ENCODE data around the gene DNMT1.
A peak's percentile ranks its signal among the peaks of the same experiment; 100 is the strongest.
"Not testable (repeated sequence)": the region's sequence is repeated elsewhere in the genome, so short reads cannot be mapped to it uniquely, and the experiment has no call there.

DNMT1 gene

DNA sequence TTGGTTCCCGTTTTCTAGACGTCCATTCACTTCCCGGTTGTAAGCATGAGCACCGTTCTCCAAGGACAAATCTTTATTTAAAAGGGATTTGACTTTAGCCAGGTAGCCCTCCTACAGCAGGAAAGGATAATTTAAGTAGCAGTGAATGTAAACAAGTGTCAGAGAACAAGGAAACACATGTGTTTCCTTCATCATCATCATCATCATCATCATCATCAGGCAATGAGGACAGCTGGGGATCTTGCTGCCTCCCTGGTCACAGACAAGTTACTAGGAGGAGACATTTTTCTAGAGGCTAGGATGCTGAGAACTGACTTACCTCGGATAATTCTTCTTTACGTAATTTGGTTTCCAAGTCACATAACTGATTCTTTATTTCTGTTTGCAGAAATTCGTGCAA, 14.3 kb downstream of the DNMT1 start:
- DNase-seq, result no peak

DNA sequence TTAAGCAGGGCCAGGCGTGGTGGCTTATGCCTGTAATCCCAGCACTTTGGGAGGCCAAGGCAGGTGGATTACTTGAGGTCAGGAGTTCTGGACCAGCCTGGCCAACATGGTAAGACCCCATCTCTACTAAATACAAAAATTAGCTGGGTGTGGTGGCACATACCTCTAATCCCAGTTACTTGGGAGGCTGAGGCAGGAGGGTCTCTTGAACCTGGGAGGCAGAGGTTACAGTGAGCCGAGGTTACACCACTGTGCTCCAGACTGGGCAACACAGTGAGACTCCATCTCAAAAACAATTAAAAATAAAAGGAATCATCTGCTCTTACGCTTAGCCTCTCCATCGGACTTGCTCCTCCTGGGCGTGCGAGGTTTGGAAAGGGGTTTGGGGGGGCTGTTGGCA, 14.7 kb downstream of the DNMT1 start:
- DNase-seq, result not testable (repeated sequence)

DNA sequence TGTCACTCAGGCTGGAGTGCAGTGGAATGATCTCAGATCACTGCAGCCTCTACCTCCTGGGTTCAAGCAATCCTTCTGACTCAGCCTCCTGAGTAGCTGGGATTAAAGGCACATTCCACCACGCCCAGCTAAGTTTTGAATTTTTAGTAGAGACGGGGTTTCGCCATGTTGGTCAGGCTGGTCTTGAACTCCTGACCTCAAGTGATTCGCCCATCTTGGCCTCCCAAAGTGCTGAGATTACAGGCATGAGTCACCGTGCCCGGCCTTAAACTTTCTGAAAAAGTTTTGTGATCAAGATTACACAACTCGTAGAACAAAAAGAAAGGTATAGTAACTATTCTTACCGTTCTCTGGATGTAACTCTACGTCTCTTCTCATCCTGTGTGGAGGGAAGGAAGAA, 21.2 kb downstream of the DNMT1 start:
- no peak for DNase-seq

DNA sequence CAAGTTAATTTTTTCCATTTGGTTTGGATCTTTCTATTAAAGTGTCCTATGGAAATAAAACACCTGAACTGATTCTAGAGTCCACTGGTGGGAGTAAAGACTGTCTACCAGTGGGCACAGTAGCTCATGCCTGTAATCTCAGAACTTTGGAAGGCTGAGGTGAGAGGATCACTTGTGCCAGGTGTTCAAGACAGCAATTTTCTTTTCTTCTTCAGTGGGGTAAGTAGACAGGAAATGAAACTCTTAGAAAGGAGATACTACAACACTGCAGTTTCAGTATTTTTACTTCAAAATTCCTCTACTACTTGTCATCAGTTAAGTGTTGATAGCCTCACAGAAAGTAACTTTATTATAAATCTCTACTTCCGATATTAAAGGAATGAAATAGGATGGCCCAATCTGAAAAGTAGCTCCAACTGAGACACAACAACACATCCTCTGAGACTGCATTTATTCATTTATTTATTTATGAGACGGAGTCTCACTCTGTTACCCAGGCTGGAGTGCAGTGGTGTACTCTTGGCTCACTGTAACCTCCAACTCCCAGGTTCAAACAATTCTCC, 26.3 kb downstream of the DNMT1 start:
- no peak for DNase-seq

DNA sequence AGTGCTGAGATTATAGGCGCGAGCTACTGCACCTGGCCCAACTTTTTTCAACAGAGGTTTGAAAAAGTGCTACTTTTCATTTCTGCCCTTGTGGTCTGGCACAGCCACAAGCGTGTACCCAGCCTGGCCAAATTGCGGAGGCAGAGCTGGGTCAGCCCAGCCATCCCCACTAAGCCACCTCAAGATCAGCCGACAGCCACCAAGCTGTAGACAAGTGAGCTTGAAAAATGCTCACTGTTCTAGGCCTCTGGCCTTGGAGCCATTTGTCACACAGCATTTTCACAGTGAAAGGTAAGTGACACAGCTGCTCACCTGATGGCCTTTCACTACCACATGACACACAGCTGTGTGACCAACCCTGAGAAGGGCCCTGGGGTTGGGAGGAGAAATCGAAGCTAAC, 27.3 kb downstream of the DNMT1 start:
- no peak for DNase-seq

DNA sequence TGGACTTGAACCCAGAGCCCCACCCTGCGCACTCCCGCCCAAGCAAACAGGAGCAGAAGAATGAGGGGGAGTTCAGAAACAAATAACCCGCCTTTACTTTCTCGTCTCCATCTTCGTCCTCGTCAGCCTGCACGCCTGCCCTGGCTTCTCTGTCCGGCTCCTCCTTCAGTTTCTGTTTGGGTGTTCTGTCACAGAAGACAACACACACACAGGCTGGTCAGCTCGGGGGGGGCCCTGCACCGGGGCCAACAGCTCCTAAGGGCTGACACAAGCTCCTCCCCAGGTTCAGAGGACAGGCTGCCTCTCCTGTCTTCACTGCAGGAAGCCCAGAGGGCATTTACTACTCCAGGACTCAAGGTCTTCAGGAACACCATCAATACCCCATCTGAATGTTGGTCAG, 28.3 kb downstream of the DNMT1 start:
- not testable (repeated sequence) for DNase-seq

DNA sequence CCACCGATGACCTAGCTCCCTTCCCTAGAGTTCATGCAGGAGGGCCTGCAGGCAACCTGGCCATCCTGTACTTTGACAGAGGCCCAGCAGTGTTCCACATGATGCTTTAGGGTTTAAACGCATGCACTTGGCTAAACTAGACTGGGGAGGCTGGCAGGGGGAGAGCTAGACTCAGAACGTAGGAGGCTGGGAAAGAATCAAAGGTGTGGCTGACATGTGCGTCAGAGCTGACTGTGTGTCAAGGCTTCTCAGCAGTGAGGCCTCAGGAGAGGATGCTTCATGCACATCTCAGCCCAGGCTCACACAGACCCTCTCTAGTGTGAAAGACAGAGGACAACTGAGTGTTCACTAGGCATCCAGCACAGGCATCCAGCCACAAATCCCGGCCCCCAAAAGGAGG, 28.7 kb downstream of the DNMT1 start:
- no peak for DNase-seq

DNA sequence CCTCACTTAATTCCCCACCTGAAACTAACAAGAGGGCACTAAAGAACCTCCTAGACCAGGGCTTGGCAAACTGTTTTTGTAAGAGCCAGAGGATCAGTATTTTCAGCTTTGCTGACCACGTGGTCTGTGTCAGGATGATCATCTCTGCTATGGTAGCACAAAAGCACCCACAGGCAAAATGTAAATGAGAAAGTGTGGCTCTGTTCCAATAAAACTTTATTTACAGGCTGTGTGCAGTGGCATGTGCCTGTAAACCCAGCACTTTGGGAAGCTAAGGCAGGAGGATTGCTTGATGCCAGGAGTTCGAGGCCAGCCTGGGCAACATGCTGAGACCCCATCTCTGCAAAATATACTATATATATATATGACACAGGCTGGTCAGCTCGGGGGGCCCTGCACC, 31.2 kb downstream of the DNMT1 start:
- DNase-seq, result no peak

DNA sequence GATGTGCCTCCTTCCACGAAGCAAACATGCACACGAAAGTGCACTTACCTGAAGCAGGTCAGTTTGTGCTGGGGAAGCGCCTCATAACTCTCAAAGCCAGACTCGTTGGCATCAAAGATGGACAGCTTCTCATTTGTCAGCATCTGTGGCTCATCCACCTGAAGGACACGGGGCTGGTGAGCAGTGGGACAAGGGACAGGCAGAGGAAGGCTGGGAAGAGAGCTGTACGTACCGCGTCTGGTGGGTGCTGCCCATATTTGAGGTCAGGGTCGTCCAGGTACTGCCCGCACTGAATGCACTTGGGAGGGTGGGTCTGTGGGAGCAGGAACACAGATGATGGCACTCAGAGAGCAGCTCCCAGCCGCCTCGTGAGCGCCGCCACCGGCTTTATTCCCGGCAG, 35.1 kb downstream of the DNMT1 start:
- no peak for DNase-seq

DNA sequence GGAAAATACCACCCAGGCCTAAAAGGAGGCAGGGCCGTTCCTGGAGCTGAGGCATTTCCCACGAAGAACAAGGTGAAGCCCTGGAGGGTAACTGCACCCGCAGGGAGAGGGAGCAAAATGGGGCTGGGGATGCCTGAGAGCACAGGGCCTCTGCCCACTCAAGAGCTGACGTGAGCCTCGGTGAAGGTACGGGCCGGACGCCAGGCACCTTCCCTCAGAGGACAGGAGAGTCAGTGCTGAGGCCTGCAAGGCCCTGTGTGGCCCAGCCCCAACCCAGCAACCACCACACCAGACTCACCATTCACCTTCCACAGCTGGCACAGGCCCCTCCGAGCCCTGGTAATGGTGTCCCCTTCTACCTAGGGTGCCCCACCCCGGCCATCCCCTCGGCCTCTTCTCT, 36.3 kb downstream of the DNMT1 start:
- no peak for DNase-seq

DNA sequence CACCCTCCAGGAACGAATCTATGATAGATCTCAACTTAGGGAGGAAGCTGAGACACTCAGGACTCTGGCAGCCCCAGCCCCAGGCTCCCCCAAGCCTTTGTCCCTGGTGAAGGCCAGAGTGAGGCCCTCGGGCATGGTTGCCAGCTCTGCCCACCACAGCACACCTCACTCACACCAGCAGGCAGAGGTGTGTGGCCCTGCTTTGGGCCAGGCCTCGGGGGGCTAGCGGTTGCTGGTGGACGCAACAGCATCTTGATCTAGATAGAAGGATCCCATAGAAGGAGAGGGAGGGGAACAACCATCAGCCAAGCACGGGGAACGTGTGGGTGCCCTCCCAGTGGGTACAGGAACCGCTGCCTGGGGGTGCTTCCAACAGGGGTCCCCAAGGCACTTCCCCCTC, 36.7 kb downstream of the DNMT1 start:
- no peak for DNase-seq

DNA sequence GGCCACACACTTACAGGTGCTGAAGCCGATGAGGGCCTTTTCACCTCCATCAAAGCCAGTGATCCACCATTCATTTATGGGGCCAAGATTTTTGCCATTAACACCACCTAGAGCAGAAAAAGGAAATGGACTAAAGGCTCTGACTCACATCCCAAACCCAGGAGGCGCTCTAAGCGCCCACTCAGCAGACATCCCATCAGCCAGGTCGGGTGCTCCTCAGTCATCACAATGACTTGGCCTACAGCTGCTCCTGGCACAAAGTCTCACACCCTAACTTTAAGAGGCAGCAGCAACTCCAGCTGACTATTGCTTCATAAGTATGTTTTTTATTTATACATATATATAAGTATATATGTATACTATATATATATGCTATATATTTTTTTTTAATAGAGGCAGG, 38.9 kb downstream of the DNMT1 start:
- DNase-seq, result no peak

DNA sequence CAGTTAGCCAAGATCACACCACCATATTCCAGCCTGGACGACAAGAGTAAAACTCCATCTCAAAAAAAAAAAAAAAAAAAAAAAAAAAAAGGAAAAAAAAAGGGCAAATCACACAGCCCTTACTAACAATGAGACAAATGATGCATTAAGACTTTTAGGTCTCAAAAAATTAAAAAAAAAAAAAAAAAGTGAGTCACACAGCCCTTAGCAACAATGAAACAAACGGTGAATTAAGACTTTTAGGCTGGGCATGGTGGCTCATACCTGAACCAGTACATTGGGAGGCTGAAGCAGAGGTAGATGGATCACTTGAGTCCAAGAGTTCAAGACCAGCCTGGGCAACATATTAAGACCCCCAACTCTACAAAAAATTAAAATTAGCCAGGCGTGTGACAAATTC, 42.7 kb downstream of the DNMT1 start:
- DNase-seq, result no peak

DNA sequence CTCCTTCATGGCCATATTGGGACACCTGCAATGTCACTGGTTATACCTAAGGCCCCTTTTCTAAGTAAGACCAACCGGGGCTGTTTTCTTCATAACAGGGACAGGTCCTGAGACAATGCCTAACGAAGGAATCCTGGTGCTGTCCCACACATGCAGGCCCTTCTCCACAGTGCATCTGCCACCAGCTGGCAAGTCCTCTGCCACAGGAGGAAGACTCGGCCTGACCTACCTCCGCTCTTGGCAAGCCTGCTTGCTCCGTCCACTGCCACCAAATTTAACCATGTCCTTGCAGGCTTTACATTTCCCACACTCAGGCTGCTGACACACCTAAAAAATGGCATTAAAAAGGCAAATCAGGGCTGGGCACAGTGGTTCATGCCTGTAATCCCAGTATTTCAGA, 43.2 kb downstream of the DNMT1 start:
- DNase-seq, result no peak

DNA sequence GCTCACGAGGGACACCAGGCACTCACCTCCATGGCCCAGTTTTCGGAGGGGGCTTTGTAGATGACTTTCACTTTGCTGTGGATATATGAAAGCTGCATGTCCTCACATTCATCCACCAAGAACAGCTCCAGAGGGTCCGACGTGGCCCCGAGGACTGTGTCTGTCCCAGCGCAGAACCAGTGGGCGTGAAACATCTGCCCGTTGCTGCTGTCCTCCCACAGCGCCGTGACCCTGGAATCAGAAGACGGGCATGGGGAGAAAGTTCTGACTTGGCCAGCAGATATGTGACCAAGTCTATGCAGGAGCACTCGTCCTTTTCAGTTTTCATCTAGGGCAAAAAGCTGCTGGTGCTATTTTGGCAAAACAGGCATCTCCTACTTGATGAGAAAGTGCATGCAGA, 45.3 kb downstream of the DNMT1 start:
- no peak for DNase-seq

DNA sequence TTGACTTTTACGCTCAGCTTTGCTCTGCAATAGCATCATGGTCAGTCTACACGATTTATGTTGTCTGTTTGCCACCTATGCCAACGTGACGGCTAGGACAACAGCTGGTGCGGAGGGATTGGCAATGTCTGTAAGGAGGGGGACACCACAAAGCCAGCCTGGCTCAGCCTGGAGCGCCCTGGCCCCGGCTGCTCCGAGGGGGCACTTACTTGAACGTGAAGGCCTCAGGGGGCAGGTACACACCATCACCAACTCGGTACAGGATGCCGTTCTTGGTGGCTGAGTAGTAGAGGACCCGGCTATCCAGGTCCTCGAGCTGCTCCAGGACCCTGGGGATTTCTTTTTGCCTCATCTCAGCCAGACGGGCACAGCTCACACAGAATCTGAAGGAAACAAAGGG, 48.6 kb downstream of the DNMT1 start:
- no peak for DNase-seq

DNA sequence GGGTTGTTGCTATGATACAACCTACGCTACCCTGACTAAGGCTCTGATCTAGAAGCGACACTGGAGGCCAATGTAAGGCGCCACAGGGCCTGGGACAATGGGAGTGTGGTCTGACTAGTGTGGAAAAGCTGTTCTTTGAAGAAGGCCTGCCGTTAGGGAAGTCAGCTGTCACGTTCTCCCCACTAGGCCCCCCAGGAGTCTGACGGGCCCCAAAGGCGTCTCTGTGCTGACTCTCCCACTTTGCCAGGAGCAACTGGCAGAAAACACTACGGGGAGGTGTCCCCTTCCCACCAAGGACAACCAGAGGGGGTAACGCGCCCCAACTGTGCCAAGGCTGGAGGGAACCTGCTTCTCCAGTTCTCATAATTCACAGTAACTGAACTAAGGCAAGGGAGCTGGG, 49.7 kb downstream of the DNMT1 start:
- DNase-seq, result no peak

DNA sequence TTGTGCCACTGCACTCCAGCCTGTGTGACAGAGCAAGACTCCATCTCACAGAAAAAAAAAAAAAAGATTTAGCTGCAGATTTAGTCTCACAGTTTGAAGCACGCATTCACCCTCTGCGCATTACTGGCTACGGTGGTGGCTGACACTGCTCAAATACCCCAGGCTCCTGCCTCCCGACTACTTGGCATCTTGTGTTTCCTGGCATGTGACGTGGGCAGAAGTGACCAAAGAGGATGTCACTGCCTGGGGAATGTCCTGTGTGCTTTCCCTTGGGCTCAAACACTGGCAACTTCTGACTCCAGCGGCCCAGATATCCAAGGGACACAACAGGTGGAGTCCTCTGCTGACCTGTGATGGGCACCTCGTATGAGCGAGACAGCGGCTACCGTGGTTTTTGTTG, 50.4 kb downstream of the DNMT1 start:
- DNase-seq, result peak in 1 of 2 donors; percentile 39

DNA sequence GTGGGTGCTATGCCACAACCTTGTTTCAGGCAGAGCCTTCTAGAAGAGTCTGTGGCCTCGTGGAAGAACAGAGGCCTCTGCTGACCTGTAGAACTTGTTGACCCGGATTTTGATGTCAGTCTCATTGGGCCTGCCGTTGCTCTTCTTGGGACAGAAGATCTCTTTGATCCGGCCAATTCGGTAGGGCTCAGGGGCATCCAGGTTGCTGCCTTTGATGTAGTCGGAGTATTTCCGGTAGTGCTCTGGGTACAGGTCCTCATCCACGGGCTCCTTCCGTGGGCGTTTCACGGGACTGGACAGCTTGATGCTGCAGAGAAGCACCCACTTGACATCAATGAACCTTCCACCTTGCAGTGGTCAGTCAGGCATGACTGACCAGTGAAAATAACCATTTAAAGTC, 51.1 kb downstream of the DNMT1 start:
- DNase-seq, result peak in 1 of 2 donors; percentile 43

DNA sequence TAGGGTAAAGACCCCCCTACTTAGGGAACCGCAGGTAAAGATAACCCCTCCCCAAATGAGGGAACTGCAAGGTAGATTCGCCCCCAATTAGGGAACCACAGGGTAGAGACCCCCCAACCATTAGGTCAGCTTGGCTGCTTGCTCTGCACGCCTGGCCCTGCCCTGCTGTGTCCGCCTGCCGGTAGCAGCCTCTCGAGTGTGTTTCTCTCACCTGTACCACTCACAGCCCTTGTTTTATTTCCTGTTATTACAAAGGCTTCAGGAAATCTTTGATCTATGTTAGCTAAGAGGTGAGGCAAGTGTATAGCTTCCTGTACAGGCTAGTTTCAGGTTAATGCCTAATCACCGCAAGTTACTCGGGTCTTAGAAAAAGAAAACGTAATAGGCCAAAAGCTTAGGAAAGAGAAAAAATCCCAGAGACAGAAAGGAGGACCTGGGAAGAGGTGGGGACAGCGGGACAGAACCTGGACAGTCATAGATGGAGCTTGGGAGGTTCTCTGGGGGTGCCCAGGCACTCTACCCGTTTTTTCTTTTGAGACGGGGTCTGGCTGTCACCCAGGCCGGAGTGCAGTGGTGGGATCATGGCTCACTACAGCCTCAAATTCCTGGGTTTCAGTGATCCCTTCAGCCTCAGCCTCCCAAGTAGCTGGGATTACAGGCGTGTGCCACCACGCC, 51.9 kb downstream of the DNMT1 start:
- DNase-seq, result peak; percentile 67 to 88

DNA sequence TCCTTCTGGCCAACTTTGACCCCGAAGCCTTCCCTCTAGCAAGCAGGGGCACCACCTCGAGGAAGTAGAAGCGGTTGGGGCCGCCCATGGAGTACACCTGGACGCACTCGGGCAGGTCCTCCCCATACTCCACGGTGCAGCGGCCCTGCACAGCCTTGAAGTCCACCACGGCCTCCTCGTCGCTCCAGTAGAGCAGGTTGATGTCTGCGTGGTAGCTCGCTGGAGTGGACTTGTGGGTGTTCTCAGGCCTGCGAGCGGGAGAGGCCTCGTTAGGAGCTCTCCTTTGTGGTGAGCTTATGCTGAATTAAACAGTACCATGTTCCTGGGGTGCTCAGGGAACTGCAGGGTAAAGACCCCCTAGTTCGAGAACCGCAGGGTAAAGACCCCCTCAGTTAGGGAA, 52.8 kb downstream of the DNMT1 start:
- no peak for DNase-seq

DNA sequence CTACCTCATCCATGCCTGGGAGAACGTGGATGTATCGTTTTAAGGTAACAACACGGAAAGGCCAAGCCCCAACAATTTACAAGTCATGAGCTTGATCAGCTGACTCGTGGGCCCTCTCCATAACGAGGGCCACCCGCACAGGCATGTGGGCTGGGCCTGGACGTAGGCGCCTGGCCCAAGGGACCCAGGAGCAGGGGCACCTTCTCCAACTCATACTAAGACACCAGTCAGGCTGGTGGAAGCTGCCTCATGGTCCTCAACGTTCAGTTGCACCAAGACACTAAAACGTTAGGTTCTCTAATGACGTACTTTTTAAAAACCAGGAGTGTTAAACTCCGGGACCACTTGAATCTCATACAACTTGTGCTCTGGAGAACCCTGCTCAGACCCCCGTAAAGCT, 53.3 kb downstream of the DNMT1 start:
- DNase-seq, result no peak

DNA sequence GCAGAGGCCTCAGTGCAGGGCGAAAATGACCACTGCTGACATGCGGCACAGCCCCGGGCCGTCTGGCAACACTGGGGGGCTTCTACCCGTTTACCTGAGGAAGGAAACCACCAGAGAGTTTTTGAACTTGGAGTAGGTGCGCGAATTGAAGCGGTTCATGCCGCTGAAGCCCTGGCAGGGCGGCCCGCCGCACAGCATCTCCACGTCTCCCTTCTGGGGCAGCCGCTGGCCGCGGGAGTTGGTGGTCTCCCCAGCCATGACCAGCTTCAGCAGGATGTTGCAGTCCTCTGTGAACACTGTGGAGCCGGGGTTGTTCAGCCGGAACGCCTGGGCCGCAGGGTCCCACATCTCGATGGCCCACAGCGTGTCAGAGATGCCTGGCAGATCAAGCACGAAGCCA, 54.8 kb downstream of the DNMT1 start:
- no peak for DNase-seq

DNA sequence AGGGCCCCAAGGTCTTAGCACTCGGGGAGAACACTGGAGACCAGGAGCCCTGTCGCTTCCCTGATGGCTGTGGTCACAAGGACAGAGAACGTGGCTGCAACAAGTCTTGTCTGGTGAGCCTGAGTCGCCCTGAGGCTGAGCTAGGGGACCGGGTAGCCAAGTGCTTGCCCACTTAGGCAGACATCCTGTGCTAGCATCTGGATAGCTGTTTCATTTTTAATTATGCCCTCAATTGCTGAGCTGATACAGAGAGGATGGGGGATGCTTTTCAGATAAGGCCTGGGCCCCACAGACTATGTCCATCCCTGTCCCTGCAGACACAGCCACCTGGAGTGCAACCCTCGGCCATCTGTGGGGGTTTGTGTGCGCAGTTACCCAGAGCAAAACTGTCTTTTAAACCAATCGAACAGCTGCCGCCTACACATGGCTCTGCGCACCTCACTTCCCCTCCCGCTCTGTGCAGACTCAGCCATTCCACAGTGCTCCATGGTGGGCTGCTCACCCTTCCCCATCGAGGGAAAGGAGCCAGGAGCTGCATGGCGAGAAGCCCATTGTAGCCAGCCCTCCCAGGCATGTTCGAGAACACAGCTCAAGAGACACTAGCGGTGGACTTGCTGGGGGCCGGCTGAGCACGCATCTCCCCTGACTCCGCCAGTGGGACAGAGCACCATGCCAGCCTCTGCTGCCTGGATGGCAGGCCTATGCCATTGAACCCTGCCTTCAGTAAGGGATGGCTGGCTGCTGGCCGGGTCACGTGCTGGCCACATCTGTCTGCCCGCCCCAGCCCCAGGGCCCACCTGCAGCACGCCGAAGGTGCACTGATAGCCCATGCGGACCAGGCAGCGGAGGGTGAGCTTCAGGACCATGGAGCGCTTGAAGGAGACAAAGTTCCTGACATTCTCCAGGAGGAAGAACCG, 55.6 kb downstream of the DNMT1 start:
- DNase-seq, result no peak

Measured in CD4-positive, alpha-beta T cell treated with Interleukin-4 for 1 hour (primary cell).